Progenitor cell of endocrine pancreas (in vitro differentiated cells): ENCODE data around the gene OSR1. TPM values are rescaled to one million over a fixed set of nuclear protein-coding genes. Genes with fewer than 3 reads are reported as not detected.

ENCODE experiments used
- DNase-seq: peaks from one replicate; pipeline ENCODE4 v3.0.0; 2021; ENCODE audit warnings: low spot score; ENCODE audit not compliant: unreplicated experiment
- H3K27ac Mint-ChIP-seq: 2 replicates; pipeline ENCODE4 v1.8.0; 2021; ENCODE audit warnings: mild to moderate bottlenecking, moderate library complexity, mixed read lengths
- H3K27me3 Mint-ChIP-seq: 2 replicates; pipeline ENCODE4 v1.8.0; 2021; ENCODE audit warnings: mixed read lengths
- H3K36me3 Mint-ChIP-seq: 2 replicates; pipeline ENCODE4 v1.8.0; 2022; ENCODE audit warnings: mixed read lengths; ENCODE audit not compliant: insufficient read depth
- H3K4me1 Mint-ChIP-seq: 2 replicates; pipeline ENCODE4 v1.8.0; 2021; ENCODE audit warnings: low read depth, mixed read lengths
- H3K4me3 Mint-ChIP-seq: 2 replicates; pipeline ENCODE4 v1.8.0; 2021; ENCODE audit warnings: low read depth, mild to moderate bottlenecking, moderate library complexity, mixed read lengths
- H3K9me3 Mint-ChIP-seq: 2 replicates; pipeline ENCODE4 v1.8.0; 2021; ENCODE audit warnings: low read depth, mixed read lengths
- CTCF ChIP-seq: fragments of 200-600 bp; sonication (generic); IDR thresholded peaks from one replicate; pipeline ENCODE4 v1.5.0; 2021; ENCODE audit warnings: antibody characterized with exemption, mild to moderate bottlenecking; ENCODE audit not compliant: unreplicated experiment
- total RNA-seq: library from RNA; stranded (reverse); gene quantifications from 2 replicates; pipeline ENCODE4 v1.2.1, GENCODE V29; 2021

OSR1 gene
- total RNA-seq, 1 donor from 2014 or later = 10.7 TPM

GRCh38 chr2:19350678-19351401 lies 7.6 kb downstream of the OSR1 start:
- Mint-ChIP-seq H3K27ac (no peak overlapping the region), H3K4me1 (peaks cover 12% of the 10 kb centered on the region), H3K27me3 (peaks cover 53% of the 10 kb centered on the region), H3K4me3 (peak overlapping the region; percentile 50), H3K36me3 (peaks cover 19% of the 10 kb centered on the region), H3K9me3 (no peaks in the 10 kb centered on the region)
- TF ChIP-seq CTCF = no peak
- DNase-seq = no peak

DNA sequence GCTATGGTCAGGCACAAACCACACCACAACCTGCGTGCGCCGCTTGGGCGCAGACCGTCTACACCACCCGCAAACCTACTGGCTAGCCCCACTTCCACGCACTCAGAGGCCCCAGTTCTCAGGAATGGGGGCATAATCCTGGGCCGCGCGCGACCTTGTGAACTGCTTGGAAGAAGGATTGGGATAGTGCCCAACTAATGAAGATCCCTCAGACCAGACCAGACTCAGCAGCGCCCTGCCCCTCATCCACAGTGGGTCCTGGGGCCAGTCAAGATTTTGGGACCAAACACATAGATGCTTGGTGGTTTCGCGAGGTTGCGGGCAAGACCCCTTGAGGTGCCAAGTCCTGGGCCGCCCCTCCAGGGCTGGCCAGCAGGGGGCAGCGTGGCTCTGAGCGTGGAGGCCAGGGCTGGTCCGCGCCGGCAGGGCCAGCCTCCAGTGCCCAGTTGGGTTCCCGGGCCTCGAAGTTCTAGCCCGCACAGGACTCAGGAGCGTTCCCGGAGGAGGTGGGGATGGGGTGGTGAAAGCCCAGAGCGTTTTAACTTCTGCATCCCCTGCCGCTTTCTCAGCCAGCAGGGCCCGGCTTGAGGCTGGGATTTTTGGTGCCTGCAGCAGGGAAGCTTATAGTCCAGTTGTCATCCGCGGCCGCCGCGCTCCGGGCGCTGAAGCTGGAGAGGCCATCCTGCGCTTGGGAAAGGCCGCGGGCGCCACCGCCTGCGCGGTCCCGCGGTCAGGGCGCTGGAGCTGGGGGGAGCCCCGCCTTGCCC lies 8.3 kb downstream of the OSR1 start:
- Mint-ChIP-seq H3K9me3 (no peaks in the 10 kb centered on the region), H3K4me3 (peak overlapping the region; percentile 49), H3K27me3 (peaks cover 46% of the 10 kb centered on the region), H3K36me3 (peaks cover 17% of the 10 kb centered on the region), H3K27ac (no peak overlapping the region), H3K4me1 (peaks cover 12% of the 10 kb centered on the region)
- peak; percentile 80 for TF ChIP-seq CTCF
- DNase-seq = no peak

GRCh38 chr2:19348692-19349091 lies 9.7 kb downstream of the OSR1 start:
- Mint-ChIP-seq H3K27me3 (peaks cover 32% of the 10 kb centered on the region), H3K27ac (peak overlapping the region; percentile 99), H3K4me3 (peak overlapping the region; percentile 93), H3K36me3 (peaks cover 15% of the 10 kb centered on the region), H3K9me3 (no peaks in the 10 kb centered on the region), H3K4me1 (peaks cover 12% of the 10 kb centered on the region)
- TF ChIP-seq CTCF = no peak
- no peak for DNase-seq

- peaks cover 10% of the 10 kb centered on the region for H3K36me3 Mint-ChIP-seq
- H3K4me1 Mint-ChIP-seq = peaks cover 12% of the 10 kb centered on the region
- H3K27me3 Mint-ChIP-seq = peaks cover 24% of the 10 kb centered on the region
- DNase-seq = peak; percentile 90
- H3K27ac Mint-ChIP-seq = peak overlapping the region; percentile 99
- TF ChIP-seq CTCF = no peak
- peak overlapping the region; percentile 93 for H3K4me3 Mint-ChIP-seq
- no peaks in the 10 kb centered on the region for H3K9me3 Mint-ChIP-seq
These were observed 10.5 kb downstream of the OSR1 start for GRCh38 chr2:19347619-19348562.
